SJCRH30 (cell line): Measurements from ENCODE around the gene SLC15A3. TPM values are rescaled to one million over a fixed set of nuclear protein-coding genes. Genes with fewer than 3 reads are reported as not detected.
"Not testable (repeated sequence)": the region's sequence is repeated elsewhere in the genome, so short reads cannot be mapped to it uniquely, and the experiment has no call there.

Source experiments
- DNase-seq, 2 experiments: peaks; one replicate each; pipeline ENCODE4 v3.0.0-alpha.2; 2015 to 2020
- H3K27ac ChIP-seq: fragments of 250-450 bp; sonication (Bioruptor Pico); 2 replicates; pipeline ENCODE4 v1.5.1; 2020; ENCODE audit warnings: mild to moderate bottlenecking, moderate library complexity
- H3K27me3 ChIP-seq: fragments of 250-450 bp; sonication (Bioruptor Pico); 2 replicates; pipeline ENCODE4 v1.5.1; 2020; ENCODE audit warnings: mild to moderate bottlenecking, moderate library complexity
- H3K36me3 ChIP-seq: fragments of 250-450 bp; sonication (Bioruptor Pico); 2 replicates; pipeline ENCODE4 v1.5.1; 2020; ENCODE audit warnings: mild to moderate bottlenecking, moderate library complexity
- H3K4me1 ChIP-seq: fragments of 250-450 bp; sonication (Bioruptor Pico); 2 replicates; pipeline ENCODE4 v1.5.1; 2020; ENCODE audit warnings: mild to moderate bottlenecking, moderate library complexity
- H3K4me3 ChIP-seq: fragments of 250-450 bp; sonication (Bioruptor Pico); 2 replicates; pipeline ENCODE4 v1.5.1; 2020; ENCODE audit warnings: mild to moderate bottlenecking, moderate library complexity
- H3K9me3 ChIP-seq: fragments of 250-450 bp; sonication (Bioruptor Pico); replicated peaks from 2 replicates; pipeline ENCODE4 v1.5.1; 2020; ENCODE audit warnings: mild to moderate bottlenecking, moderate library complexity
- total RNA-seq: library from RNA; depleted of rRNA; stranded (reverse); fragments of >200 nt; shearing (Covaris generic); gene quantifications from 2 replicates; pipeline ENCODE4 v1.2.3, GENCODE V29; 2014

SLC15A3 gene
- total RNA-seq, 1 experiment from 2014 or later: 1.6 TPM

- Histone ChIP-seq H3K4me1 (no peaks in the 10 kb centered on the region; the same call in 1 of the 2 replicates), H3K36me3 (no peaks in the 10 kb centered on the region), H3K4me3 (no peak overlapping the region), H3K27me3 (no peaks in the 10 kb centered on the region), H3K27ac (no peak overlapping the region), H3K9me3 (no peaks in the 10 kb centered on the region)
- DNase-seq: no peak
Measured at GRCh38 chr11:60984636-60985035, 32.7 kb upstream of the SLC15A3 start.

GRCh38 chr11:60984149-60984548, 32.2 kb upstream of the SLC15A3 start:
- Histone ChIP-seq H3K36me3 (no peaks in the 10 kb centered on the region), H3K27me3 (no peaks in the 10 kb centered on the region), H3K9me3 (no peaks in the 10 kb centered on the region), H3K27ac (no peak overlapping the region), H3K4me3 (no peak overlapping the region), H3K4me1 (peaks cover 5% of the 10 kb centered on the region)
- no peak for DNase-seq

GRCh38 chr11:60982184-60982583, 30.2 kb upstream of the SLC15A3 start:
- Histone ChIP-seq H3K4me3 (no peak overlapping the region), H3K36me3 (no peaks in the 10 kb centered on the region), H3K27me3 (no peaks in the 10 kb centered on the region), H3K27ac (no peak overlapping the region), H3K9me3 (no peaks in the 10 kb centered on the region), H3K4me1 (peaks cover 11% of the 10 kb centered on the region)
- no peak for DNase-seq

DNA sequence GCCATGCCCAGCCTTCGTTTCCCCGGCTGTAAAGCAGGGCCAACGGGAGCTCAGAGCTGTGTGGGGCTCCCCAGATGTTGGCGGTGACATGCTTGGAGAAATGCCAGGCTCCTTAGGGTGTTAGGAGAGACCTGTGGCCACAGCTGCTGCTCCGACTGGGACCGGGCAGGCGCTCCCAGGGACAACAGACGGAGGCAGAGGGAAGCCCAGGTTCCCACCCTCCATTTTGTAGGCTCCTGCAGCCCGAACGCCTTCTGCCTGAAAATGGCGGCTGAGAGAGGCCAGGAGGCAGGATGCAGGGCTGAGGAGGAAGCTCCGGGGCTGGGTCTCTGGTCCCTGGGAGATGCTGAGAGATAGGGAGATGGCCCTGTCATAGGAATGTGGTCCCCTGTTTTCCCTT, 29.5 kb upstream of the SLC15A3 start:
- Histone ChIP-seq H3K27me3 (no peaks in the 10 kb centered on the region), H3K27ac (no peak overlapping the region), H3K4me3 (no peak overlapping the region), H3K9me3 (no peaks in the 10 kb centered on the region), H3K36me3 (no peaks in the 10 kb centered on the region), H3K4me1 (peaks cover 11% of the 10 kb centered on the region)
- DNase-seq: peak; percentile 21 to 44

DNA sequence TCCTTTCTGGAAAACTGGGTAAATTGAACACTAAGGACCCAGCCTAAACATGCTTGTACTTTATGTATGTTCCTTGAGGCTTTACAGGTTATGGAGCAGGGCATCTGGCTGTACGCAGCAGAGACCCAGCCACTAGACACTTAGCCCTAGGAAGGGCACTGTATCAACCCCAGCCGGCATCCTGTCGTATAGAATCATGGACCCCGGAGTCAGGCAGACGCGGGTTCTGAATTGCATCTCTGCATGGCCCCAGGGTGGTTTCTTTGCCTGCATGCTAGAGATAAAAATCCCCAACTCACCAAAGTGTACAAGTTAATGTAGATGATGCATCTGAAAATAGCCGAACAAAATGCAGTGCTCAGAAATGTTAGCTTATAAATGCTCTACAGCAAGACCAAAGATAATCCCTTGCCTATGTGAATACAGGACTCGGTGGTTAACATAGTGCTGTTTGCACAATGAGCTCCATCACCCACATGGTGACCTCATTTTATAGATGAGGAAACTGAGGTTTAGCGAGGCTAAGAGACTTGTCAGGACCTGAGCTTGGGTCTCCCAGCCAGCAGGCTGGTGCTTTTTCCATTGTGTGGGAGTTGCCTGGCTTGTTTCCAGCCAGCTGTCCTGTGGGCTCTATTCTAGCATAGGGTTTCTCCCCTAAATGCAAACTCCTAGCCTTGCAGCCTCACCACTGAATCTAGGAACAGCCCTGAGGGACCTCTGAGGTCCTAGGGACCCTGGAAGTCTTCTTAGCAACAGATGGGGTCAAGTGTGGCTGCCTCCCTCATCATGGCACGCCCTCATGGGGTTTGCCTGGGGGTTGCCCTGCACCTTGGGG, 26.8 kb upstream of the SLC15A3 start:
- Histone ChIP-seq H3K27me3 (0 out of 2 replicates have a peak, but pooled peaks cover 2% of the 10 kb centered on the region), H3K36me3 (no peaks in the 10 kb centered on the region), H3K9me3 (no peaks in the 10 kb centered on the region), H3K4me1 (peaks cover 14% of the 10 kb centered on the region), H3K4me3 (no peak overlapping the region), H3K27ac (no peak overlapping the region)
- peak; percentile 69 to 87 for DNase-seq

GRCh38 chr11:60977836-60978235, 25.9 kb upstream of the SLC15A3 start:
- Histone ChIP-seq H3K36me3 (no peaks in the 10 kb centered on the region), H3K4me3 (no peak overlapping the region), H3K9me3 (no peaks in the 10 kb centered on the region), H3K4me1 (peaks cover 14% of the 10 kb centered on the region), H3K27ac (no peak overlapping the region), H3K27me3 (0 out of 2 replicates have a peak, but pooled peaks cover 2% of the 10 kb centered on the region)
- DNase-seq: no peak

DNA sequence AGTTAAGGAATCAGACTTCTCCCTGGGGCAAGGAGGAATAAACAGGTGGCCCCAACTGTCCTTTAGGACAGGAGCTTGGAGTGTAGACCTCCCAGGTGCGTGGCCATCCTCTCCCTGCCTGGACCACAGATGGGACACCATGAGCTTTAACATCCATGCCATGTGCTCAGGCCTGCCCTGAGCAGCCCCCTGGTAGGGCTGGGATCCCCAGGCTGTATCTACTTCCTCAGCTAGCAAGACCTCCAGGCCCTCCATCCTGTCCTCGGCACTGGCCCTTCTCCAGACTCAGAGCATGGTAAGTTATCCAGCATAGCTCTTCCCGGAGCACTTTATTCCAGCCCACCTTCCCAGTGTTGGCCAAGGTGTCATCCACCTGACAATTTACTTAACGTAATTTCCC, 25.2 kb upstream of the SLC15A3 start:
- Histone ChIP-seq H3K36me3 (no peaks in the 10 kb centered on the region), H3K27me3 (0 out of 2 replicates have a peak, but pooled peaks cover 2% of the 10 kb centered on the region), H3K27ac (no peak overlapping the region), H3K9me3 (no peaks in the 10 kb centered on the region), H3K4me1 (peaks cover 14% of the 10 kb centered on the region), H3K4me3 (no peak overlapping the region)
- DNase-seq: no peak

GRCh38 chr11:60974726-60975125, 22.8 kb upstream of the SLC15A3 start:
- H3K9me3 ChIP-seq: no peaks in the 10 kb centered on the region
- 0 out of 2 replicates have a peak, but pooled peaks cover 2% of the 10 kb centered on the region for H3K27me3 ChIP-seq
- DNase-seq: peak; percentile 35 to 60
- H3K27ac ChIP-seq: no peak overlapping the region
- H3K36me3 ChIP-seq: no peaks in the 10 kb centered on the region
- no peak overlapping the region for H3K4me3 ChIP-seq
- H3K4me1 ChIP-seq: peaks cover 14% of the 10 kb centered on the region

DNA sequence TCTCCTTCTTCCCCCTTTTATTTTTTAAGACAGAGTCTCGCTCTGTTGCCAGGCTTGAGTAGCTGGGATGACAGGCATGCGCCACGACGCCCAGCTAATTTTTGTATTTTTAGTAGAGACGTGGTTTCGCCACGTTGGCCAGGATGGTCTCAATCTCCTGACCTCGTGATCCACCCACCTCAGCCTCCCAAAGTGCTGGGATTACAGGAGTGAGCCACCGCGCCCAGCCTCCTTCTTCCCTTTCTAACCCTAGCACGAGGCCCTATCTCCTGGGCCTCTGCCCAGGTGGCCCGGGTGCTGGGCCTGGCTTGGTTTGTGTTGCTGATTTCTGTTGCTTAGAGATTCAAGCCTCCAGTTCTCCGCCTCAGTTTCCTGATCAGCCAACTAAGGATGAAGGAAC, 22.3 kb upstream of the SLC15A3 start:
- H3K9me3 ChIP-seq, H3K27me3 ChIP-seq, DNase-seq, H3K4me3 ChIP-seq, H3K36me3 ChIP-seq, H3K27ac ChIP-seq: not testable (repeated sequence)
- peaks cover 11% of the 10 kb centered on the region for H3K4me1 ChIP-seq

DNA sequence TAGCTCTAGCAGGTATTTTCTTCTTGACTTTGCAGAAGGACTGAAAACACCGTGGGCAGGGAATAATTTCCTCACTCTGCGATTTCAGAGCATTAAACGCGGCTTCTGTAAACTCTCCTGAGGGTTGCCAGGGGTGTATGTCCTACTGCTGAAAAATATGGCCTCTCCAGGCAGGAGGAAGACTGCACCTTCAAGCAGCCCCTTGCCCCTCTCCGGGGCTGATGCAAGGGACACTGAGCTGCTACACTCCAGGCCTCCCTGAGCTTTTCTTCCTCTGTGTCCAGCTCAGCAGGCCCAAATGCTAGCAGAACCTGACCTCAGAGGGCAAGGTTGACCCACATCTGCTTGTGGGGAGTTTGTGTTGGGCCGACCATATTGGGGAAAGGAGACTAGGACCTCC, 21.7 kb upstream of the SLC15A3 start:
- H3K36me3 ChIP-seq: no peaks in the 10 kb centered on the region
- 0 out of 2 replicates have a peak, but pooled peaks cover 2% of the 10 kb centered on the region for H3K27me3 ChIP-seq
- H3K9me3 ChIP-seq: no peaks in the 10 kb centered on the region
- no peak overlapping the region for H3K4me3 ChIP-seq
- H3K27ac ChIP-seq: no peak overlapping the region
- no peak for DNase-seq
- H3K4me1 ChIP-seq: peaks cover 6% of the 10 kb centered on the region

DNA sequence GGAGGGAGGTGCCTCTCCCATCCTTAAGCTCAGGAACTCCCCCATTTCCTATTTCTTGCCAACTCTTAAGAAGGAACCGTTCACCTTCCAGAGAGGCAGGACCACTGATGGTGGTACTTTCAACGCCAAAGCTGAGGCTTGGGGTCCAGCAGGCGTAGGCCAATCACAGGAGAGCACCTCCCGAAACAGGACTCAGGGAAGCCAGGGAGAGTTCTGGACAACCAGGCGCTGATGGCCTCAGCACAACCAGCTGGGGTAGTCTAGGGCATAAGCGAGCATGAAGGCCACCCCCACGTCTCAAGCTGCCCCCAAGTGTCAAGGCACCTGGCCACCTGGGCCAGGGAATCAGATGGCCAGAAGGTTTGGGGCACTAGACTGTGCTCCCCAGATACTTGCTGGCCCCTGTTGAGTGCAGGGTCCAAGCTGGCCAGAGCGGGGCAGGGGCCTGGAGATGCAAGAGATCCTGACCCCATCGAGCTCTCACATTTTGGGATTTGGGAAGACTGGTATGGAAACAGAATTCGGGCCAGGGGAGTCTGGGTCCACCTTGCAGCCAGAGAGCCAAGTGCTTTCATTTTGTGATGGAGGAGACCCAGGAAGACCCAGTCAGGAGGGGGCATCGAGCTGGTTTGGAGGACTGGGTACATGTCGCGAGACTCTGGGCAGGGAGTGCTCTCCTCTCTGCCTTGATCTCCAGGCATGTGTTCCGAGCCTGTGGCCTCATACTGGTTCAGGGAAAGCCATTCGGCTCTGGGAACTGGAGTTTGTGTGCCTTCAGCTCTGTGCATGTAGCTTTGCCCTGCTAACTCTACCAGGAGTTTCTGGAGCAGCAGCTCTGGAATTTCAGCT, 20.4 kb upstream of the SLC15A3 start:
- H3K27ac ChIP-seq: no peak overlapping the region
- H3K4me3 ChIP-seq: no peak overlapping the region
- H3K4me1 ChIP-seq: peaks cover 3% of the 10 kb centered on the region; the same call in 1 of the 2 replicates
- no peaks in the 10 kb centered on the region for H3K9me3 ChIP-seq
- H3K27me3 ChIP-seq: 0 out of 2 replicates have a peak, but pooled peaks cover 2% of the 10 kb centered on the region
- no peaks in the 10 kb centered on the region for H3K36me3 ChIP-seq
- no peak for DNase-seq

GRCh38 chr11:60971520-60971919, 19.5 kb upstream of the SLC15A3 start, which contains the start of gene CD6:
CD6 (plus strand) TSS chr11:60971680; CDS start chr11:60971866, 186 bp downstream.
- Histone ChIP-seq H3K36me3 (no peaks in the 10 kb centered on the region), H3K27ac (no peak within 1 kb of the TSS), H3K4me1 (peaks cover 3% of the 10 kb centered on the region; the same call in 1 of the 2 replicates), H3K4me3 (no peak within 1 kb of the TSS), H3K9me3 (no peaks in the 10 kb centered on the region), H3K27me3 (0 out of 2 replicates have a peak, but pooled peaks cover 2% of the 10 kb centered on the region)
- no peak for DNase-seq

DNA sequence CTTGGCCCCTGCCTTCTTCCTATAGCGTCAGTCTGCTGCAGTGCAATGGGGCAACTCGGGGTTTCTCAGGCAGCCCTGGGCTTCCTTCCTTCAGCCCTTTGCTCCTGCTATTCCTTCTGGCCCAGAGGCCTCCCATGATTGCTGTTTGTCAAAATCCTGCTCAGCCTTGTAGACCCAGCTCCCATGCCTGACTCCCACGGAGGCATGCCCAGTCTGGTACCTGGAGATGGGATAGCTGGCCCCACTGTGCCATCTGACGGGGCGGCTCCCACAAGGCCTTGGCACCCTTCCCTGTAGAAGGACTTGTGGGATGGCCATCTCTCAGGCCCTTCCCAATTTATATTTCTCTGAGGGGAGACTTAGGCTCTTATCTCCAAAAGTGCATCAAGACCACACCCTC, 18.9 kb upstream of the SLC15A3 start:
- Histone ChIP-seq H3K27me3 (0 out of 2 replicates have a peak, but pooled peaks cover 2% of the 10 kb centered on the region), H3K27ac (no peak overlapping the region), H3K4me1 (peaks cover 3% of the 10 kb centered on the region; the same call in 1 of the 2 replicates), H3K9me3 (no peaks in the 10 kb centered on the region), H3K36me3 (no peaks in the 10 kb centered on the region), H3K4me3 (no peak overlapping the region)
- no peak for DNase-seq

GRCh38 chr11:60970369-60970774, 18.4 kb upstream of the SLC15A3 start:
- peak; percentile 36 to 55 for DNase-seq
- Histone ChIP-seq H3K4me1 (peaks cover 3% of the 10 kb centered on the region; the same call in 1 of the 2 replicates), H3K4me3 (no peak overlapping the region), H3K27me3 (0 out of 2 replicates have a peak, but pooled peaks cover 2% of the 10 kb centered on the region), H3K9me3 (no peaks in the 10 kb centered on the region), H3K36me3 (no peaks in the 10 kb centered on the region), H3K27ac (no peak overlapping the region)

- no peaks in the 10 kb centered on the region for H3K9me3 ChIP-seq
- H3K4me1 ChIP-seq: no peaks in the 10 kb centered on the region
- DNase-seq: no peak
- no peak overlapping the region for H3K4me3 ChIP-seq
- no peaks in the 10 kb centered on the region for H3K27me3 ChIP-seq
- no peaks in the 10 kb centered on the region for H3K36me3 ChIP-seq
- H3K27ac ChIP-seq: no peak overlapping the region
Measured at GRCh38 chr11:60968223-60968622, 16.2 kb upstream of the SLC15A3 start.
